ENCODE results near the gene SMIM38. TPM values are rescaled to one million over a fixed set of nuclear protein-coding genes. Genes with fewer than 3 reads are reported as not detected.

SMIM38 gene
- total RNA-seq, 4 donors from 2014 or later = 0.13 to 1.8 (median 0.98) TPM

DNA sequence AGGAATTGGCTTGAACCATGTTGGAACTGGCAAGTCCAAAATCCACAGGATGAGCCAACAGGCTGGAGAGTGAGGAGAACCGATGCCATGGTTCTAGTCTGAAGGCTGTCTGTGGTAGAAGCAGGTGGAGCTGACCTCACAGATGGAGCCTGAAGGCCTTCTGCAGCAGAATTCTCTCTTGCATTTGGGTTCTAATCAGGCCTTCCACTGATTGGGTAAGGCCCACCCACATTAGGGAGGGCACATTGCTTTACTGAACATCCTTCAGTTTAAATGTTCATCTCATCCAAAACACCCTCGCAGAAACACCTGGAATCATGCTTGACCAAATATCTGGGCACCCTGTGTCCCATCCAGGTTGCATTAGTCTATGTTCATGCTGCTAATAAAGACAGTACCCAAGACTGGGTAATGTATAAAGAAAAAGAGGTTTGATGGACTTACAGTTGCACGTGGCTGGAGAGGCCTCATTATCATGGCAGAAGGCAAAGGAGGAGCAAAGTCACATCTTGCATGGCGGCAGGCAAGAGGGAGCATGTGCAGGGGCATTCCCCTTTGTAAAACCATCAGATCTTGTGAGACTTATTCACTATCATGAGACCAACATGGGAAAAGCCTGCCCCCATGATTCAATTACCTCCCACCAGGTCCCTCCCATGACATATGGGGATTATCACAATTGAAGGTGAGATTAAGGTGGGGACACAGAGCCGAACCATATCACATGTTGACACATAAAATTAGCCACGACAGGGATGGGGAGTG is 15.9 kb downstream of the SMIM38 start:
- TF ChIP-seq, protein P1, sequence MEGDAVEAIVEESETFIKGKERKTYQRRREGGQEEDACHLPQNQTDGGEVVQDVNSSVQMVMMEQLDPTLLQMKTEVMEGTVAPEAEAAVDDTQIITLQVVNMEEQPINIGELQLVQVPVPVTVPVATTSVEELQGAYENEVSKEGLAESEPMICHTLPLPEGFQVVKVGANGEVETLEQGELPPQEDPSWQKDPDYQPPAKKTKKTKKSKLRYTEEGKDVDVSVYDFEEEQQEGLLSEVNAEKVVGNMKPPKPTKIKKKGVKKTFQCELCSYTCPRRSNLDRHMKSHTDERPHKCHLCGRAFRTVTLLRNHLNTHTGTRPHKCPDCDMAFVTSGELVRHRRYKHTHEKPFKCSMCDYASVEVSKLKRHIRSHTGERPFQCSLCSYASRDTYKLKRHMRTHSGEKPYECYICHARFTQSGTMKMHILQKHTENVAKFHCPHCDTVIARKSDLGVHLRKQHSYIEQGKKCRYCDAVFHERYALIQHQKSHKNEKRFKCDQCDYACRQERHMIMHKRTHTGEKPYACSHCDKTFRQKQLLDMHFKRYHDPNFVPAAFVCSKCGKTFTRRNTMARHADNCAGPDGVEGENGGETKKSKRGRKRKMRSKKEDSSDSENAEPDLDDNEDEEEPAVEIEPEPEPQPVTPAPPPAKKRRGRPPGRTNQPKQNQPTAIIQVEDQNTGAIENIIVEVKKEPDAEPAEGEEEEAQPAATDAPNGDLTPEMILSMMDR (IDR thresholded peaks at IDR 0.05) = no peak
- H3K4me3 ChIP-seq (ENCODE audit: low read depth, poor library complexity, severe bottlenecking) = no peak overlapping the region
- DNase-seq (ENCODE audit: low spot score in 2 of 2) = no peak
- WGBS, 2 donors = 93% methylated on average over 6 of the region's 6 CpGs
- intact Hi-C loops (cut with DNase I; ENCODE audit: low total_unique reads) = no loop called here

DNA sequence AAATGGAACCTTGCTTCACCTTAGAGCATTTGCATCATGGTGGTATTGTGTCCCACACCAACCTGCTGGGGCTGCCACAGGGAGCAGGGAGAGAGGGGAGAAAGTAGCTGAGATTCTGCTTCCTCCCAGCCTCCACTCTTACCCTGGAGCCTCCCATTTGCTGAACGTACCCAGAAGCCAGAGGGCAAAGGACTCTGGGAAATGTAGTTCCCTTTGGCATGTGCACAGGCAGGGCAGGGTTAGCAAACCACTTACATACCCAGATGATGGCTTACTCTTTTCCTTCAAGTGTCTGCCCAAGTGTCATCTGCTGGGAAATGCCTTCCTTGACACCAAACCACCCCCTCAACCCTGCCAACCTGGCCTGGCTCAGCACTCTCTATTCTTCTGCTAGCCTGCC is 16.9 kb downstream of the SMIM38 start:
- WGBS, 2 donors = 11 to 21% methylated on average over 1 of the region's 1 CpG
- no peak overlapping the region for H3K4me3 ChIP-seq (ENCODE audit: low read depth, poor library complexity, severe bottlenecking)
- DNase-seq (ENCODE audit: low spot score in 2 of 2) = no peak
- TF ChIP-seq, protein P1 (IDR thresholded peaks at IDR 0.05) = no peak
- intact Hi-C loops (cut with DNase I; ENCODE audit: low total_unique reads) = no loop called here

DNA sequence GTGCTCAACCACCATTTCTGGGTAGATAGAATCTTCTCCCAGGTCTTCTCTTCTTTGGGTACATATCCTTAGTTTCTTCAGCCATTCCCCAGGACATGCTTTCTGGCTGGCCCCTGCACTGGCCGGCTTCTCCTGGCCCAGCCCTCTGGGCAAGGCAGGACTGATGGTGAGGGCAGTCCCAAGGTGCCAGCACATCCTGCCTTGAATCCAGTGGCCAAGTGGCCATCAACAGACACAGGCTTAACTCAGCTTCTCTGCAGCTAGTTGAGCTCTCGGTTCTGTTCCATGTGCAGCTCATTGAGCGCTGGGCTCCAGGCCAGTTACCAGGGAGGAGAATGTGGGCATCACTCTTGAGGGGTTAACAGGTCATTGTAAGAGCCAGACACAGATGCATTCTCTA is 17.6 kb downstream of the SMIM38 start:
- no peak overlapping the region for H3K4me3 ChIP-seq (ENCODE audit: low read depth, poor library complexity, severe bottlenecking)
- no peak for DNase-seq (ENCODE audit: low spot score in 2 of 2)
- intact Hi-C loops (cut with DNase I; ENCODE audit: low total_unique reads) = no loop called here
- 97 to 100% methylated on average over 2 to 3 of the region's 3 CpGs for WGBS, 2 donors
- no peak for TF ChIP-seq POLR2A (IDR thresholded peaks at IDR 0.05)
- TF ChIP-seq, protein P1 (IDR thresholded peaks at IDR 0.05) = no peak

DNA sequence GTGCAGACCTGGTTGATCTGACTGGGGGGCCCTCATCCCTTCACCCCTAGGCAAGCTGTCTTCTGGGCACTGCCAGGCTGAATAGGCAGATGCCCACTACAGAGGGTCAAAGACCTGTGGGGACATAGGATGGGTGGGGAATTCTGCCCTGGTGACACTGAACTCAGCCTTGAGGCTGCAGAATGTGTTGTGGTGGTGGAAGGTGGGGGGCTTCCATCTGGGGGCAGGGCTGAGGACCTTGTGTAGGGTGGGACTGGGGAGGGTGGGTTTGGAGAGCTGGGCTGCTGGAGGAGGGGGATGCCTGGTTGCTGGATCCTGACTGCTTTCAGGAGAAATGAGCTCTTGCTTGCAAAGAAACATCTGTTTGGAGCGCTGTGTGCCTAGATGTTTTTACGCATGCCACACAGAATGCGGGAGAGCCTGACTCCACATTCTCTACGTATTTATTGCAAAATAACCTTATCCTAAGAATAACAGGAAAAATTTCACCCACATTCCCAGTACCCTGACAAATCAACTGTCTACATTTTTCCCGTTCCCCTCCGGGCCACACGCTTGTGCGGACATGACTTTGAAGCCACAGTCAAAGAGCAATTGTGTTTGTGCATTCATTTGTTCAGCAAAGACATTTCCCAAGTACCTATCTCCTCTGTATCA is 18.3 kb downstream of the SMIM38 start:
- DNase-seq (ENCODE audit: low spot score in 2 of 2) = no peak
- TF ChIP-seq, protein P1 (IDR thresholded peaks at IDR 0.05) = no peak
- TF ChIP-seq POLR2A (IDR thresholded peaks at IDR 0.05) = no peak
- intact Hi-C loops (cut with DNase I; ENCODE audit: low total_unique reads) = no loop called here
- no peak overlapping the region for H3K4me3 ChIP-seq (ENCODE audit: low read depth, poor library complexity, severe bottlenecking)
- 70 to 78% methylated on average over 8 of the region's 8 CpGs for WGBS, 2 donors

DNA sequence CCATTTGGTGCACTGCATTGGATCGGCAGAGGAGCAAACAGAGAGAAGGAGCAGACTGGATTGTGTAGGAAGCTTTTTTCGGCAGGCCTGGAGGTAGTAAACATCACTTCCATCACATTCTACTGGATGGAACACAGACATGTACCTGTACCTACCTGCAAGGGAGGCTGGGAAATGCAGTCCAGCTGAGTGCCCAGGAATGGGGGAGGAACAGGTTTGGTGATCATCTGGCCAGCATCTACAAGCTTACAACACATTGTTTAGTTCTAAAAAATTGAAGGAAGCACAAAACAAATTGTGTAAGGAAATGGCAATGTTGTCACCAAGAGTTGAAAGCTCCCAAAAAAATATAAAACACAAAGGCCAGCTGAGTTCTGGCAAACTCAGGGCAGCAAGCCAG is 19.1 kb downstream of the SMIM38 start:
- 80 to 94% methylated on average over 2 of the region's 2 CpGs for WGBS, 2 donors
- TF ChIP-seq POLR2A (IDR thresholded peaks at IDR 0.05) = no peak
- TF ChIP-seq, protein P1 (IDR thresholded peaks at IDR 0.05) = no peak

More for the DNA sequence above, 19.1 kb downstream of the SMIM38 start:
- H3K4me3 ChIP-seq (ENCODE audit: low read depth, poor library complexity, severe bottlenecking) = no peak overlapping the region
- intact Hi-C loops (cut with DNase I; ENCODE audit: low total_unique reads) = no loop called here
- DNase-seq (ENCODE audit: low spot score in 2 of 2) = no peak

All from lower leg skin (tissue), 4 donors.